BJ (cell line): Measurements from ENCODE around the gene TINCR. TPM values are rescaled to one million over a fixed set of nuclear protein-coding genes. Genes with fewer than 3 reads are reported as not detected.

Source experiments
- CTCF ChIA-PET: fragments of 350-600 bp; formaldehyde crosslinking; extraction: SDS; loops from one replicate; lab custom pipeline; 2021; ENCODE audit warnings: antibody characterized with exemption, inconsistent platforms; lab: Yijun Ruan, JAX
- POLR2A ChIA-PET: fragments of 300-600 bp; sonication (Branson Sonifier 250); formaldehyde crosslinking; extraction: SDS; loops from one replicate; lab custom pipeline; 2021; ENCODE audit warnings: antibody characterized with exemption; lab: Charles Lee
- DNase-seq: peaks from one replicate; pipeline ENCODE4 v3.0.0-alpha.2; 2011; ENCODE audit warnings: low read depth
- H3K27me3 ChIP-seq: 2 replicates; pipeline ENCODE4 v1.6.0; 2011; ENCODE audit warnings: low read length; ENCODE audit not compliant: control insufficient read depth, insufficient read depth
- H3K36me3 ChIP-seq: 2 replicates; pipeline ENCODE4 v1.5.1; 2011; ENCODE audit warnings: low read length; ENCODE audit not compliant: control insufficient read depth, insufficient read depth
- H3K4me3 ChIP-seq: 2 replicates; pipeline ENCODE4 v1.5.1; 2011; ENCODE audit warnings: low read depth, mild to moderate bottlenecking, control low read depth, low read length
- CTCF ChIP-seq: IDR thresholded peaks from 2 replicates; pipeline ENCODE4 v1.5.1; 2011; ENCODE audit warnings: low read depth, mild to moderate bottlenecking, control low read depth, inconsistent platforms, low read length, moderate library complexity; ENCODE audit not compliant: insufficient read depth
- polyA plus RNA-seq: library from polyadenylated mRNA; depleted of rRNA; stranded (reverse); fragments of >200 nt; gene quantifications from 2 replicates; pipeline ENCODE4 v1.2.3, GENCODE V29; 2011

Gene TINCR
- polyA plus RNA-seq, 1 experiment, result 0.23 TPM

- TF ChIP-seq CTCF, result no peak
These were observed 35.9 kb upstream of the TINCR start for GRCh38 chr19:5603626-5604025.

DNA sequence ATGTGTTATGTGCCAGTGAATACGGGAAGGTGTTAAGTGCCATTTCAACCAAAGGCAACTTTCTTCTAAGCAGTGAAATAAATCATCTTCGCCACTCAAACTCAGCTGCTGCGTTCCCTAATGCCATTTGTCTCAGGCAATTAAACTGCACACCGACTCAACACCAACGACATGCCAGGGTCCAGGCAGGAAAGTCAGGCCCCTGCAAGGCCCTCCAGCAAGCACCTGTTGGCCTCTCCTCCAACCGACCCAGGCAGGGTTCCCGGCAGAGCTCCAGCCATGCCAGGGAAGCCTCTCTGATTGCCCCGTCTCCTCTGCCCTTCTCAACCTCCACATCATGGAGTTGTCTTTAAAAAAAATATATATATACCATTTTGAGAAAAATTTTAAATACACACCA, 33.0 kb upstream of the TINCR start:
- peaks cover 41% of the 10 kb centered on the region for H3K36me3 ChIP-seq
- DNase-seq, result no peak
- no peaks in the 10 kb centered on the region for H3K27me3 ChIP-seq
- POLR2A ChIA-PET, result no interaction called here
- CTCF ChIA-PET, result no interaction called here
- TF ChIP-seq CTCF, result no peak
- no peak overlapping the region for H3K4me3 ChIP-seq

More at GRCh38 chr19:5603626-5604025, 35.9 kb upstream of the TINCR start:
- H3K27me3 ChIP-seq, result no peaks in the 10 kb centered on the region
- H3K4me3 ChIP-seq, result no peak overlapping the region
- DNase-seq, result no peak
- ChIA-PET POLR2A (no interaction called here), CTCF (no interaction called here)
- peaks cover 31% of the 10 kb centered on the region for H3K36me3 ChIP-seq

- CTCF ChIA-PET, result interaction anchor here (1.4 kb wide), 1 partner anchor 11 kb away, joined by 5 read pairs; no protein-coding TSS in a partner anchor
- peaks cover 59% of the 10 kb centered on the region for H3K36me3 ChIP-seq
- TF ChIP-seq CTCF, result no peak
These were observed 28.0 kb upstream of the TINCR start for GRCh38 chr19:5595745-5596144.

GRCh38 chr19:5595129-5595528, 27.4 kb upstream of the TINCR start:
- CTCF ChIA-PET, result no interaction called here
- TF ChIP-seq CTCF, result no peak
- Histone ChIP-seq H3K27me3 (no peaks in the 10 kb centered on the region), H3K36me3 (peaks cover 59% of the 10 kb centered on the region), H3K4me3 (no peak overlapping the region)
- no peak for DNase-seq
- POLR2A ChIA-PET, result no interaction called here

More at GRCh38 chr19:5595745-5596144, 28.0 kb upstream of the TINCR start:
- POLR2A ChIA-PET, result no interaction called here
- DNase-seq, result no peak
- H3K4me3 ChIP-seq, result no peak overlapping the region
- H3K27me3 ChIP-seq, result no peaks in the 10 kb centered on the region

- DNase-seq, result no peak
- no peak for TF ChIP-seq CTCF
- CTCF ChIA-PET, result interaction anchor here (1.4 to 1.7 kb wide), 2 partner anchors 10 to 13 kb away, joined by 4 to 7 read pairs; no protein-coding TSS in a partner anchor
- peaks cover 60% of the 10 kb centered on the region for H3K36me3 ChIP-seq
- H3K4me3 ChIP-seq, result no peak overlapping the region
- POLR2A ChIA-PET, result no interaction called here
- H3K27me3 ChIP-seq, result no peaks in the 10 kb centered on the region
These were observed 26.8 kb upstream of the TINCR start for GRCh38 chr19:5594521-5594950.
